SK-N-SH (cell line): ENCODE results near the gene RRM2. TPM values are rescaled to one million over a fixed set of nuclear protein-coding genes. Genes with fewer than 3 reads are reported as not detected.

Experiments used
- CTCF ChIA-PET: fragments of 300-600, 350-600 bp; formaldehyde crosslinking; extraction: SDS; loops from one replicate; lab custom pipeline; 2021; lab: Yijun Ruan, JAX
- POLR2A ChIA-PET: fragments of 350-600 bp; sonication (Branson Sonifier 250); formaldehyde crosslinking; extraction: SDS; loops from one replicate; lab custom pipeline; 2020; ENCODE audit warnings: antibody characterized with exemption, inconsistent platforms; lab: Yijun Ruan, JAX
- DNase-seq: peaks from one replicate; pipeline ENCODE4 v3.0.0; 2012
- H2AFZ ChIP-seq: fragments of 200-600 bp; sonication (generic); 2 replicates; pipeline ENCODE4 v1.8.1; 2016; ENCODE audit warnings: antibody characterized with exemption, mild to moderate bottlenecking, low read depth
- H3F3A ChIP-seq: fragments of 200-600 bp; sonication (generic); replicated peaks from 2 replicates; pipeline ENCODE3; 2016; ENCODE audit warnings: antibody characterized with exemption, mild to moderate bottlenecking; ENCODE audit not compliant: insufficient read depth
- H3K27ac ChIP-seq, 2 experiments: fragments of 200-500 bp in 1 of 2; fragments of 200-600 bp in 1 of 2; sonication (Bioruptor generic) in 1 of 2; sonication (generic), shearing (Covaris generic) in 1 of 2; 2 replicates each; pipeline versions ENCODE4 v1.5.1 to v1.6.1; 2014 to 2016; ENCODE audit warnings: low read depth in 2 of 2, inconsistent platforms in 1 of 2, low read length in 1 of 2, mild to moderate bottlenecking in 1 of 2, mixed read lengths in 1 of 2
- H3K27me3 ChIP-seq: fragments of 200-600 bp; sonication (generic), shearing (Covaris generic); 2 replicates; pipeline ENCODE4 v1.6.1; 2016; ENCODE audit warnings: mixed run types; ENCODE audit not compliant: insufficient read depth
- H3K36me3 ChIP-seq, 2 experiments: fragments of 200-500 bp in 1 of 2; fragments of 200-600 bp in 1 of 2; sonication (Bioruptor generic) in 1 of 2; sonication (generic) in 1 of 2; replicated peaks in 1 of 2; 2 replicates each; pipeline versions ENCODE3 to v1.5.1; 2014 to 2016; ENCODE audit warnings: low read length in 1 of 2, mild to moderate bottlenecking in 1 of 2; ENCODE audit not compliant: insufficient read depth in 2 of 2, control insufficient read depth in 1 of 2
- H3K4me1 ChIP-seq, 2 experiments: fragments of 200-500 bp in 1 of 2; fragments of 200-600 bp in 1 of 2; sonication (Bioruptor generic) in 1 of 2; sonication (generic), shearing (Covaris generic) in 1 of 2; 2 replicates each; pipeline versions ENCODE4 v1.5.1 to v1.6.1; 2014 to 2016; ENCODE audit warnings: low read depth in 1 of 2, low read length in 1 of 2, mixed run types in 1 of 2; ENCODE audit not compliant: insufficient read depth in 2 of 2, control insufficient read depth in 1 of 2
- H3K4me2 ChIP-seq: fragments of 200-600 bp; sonication (generic), shearing (Covaris generic); 2 replicates; pipeline ENCODE4 v1.6.1; 2017; ENCODE audit warnings: mixed run types
- H3K4me3 ChIP-seq, 2 experiments: fragments of 200-500 bp in 1 of 2; fragments of 200-600 bp in 1 of 2; sonication (Bioruptor generic) in 1 of 2; sonication (generic), shearing (Covaris generic) in 1 of 2; 2 replicates each; pipeline versions ENCODE4 v1.5.1 to v1.8.1; 2014 to 2016; ENCODE audit warnings: low read depth in 2 of 2, inconsistent platforms in 1 of 2, low read length in 1 of 2, mild to moderate bottlenecking in 1 of 2, mixed read lengths in 1 of 2, moderate library complexity in 1 of 2
- H3K79me2 ChIP-seq: fragments of 200-600 bp; sonication (generic); 2 replicates; pipeline ENCODE4 v1.8.1; 2017; ENCODE audit warnings: mild to moderate bottlenecking; ENCODE audit not compliant: insufficient read depth
- H3K9ac ChIP-seq: fragments of 200-600 bp; sonication (generic); 2 replicates; pipeline ENCODE4 v1.6.1; 2017; ENCODE audit warnings: mixed run types
- H3K9me2 ChIP-seq: fragments of 200-600 bp; sonication (generic); 2 replicates; pipeline ENCODE4 v1.6.1; 2017; ENCODE audit warnings: mixed run types
- H3K9me3 ChIP-seq: fragments of 200-600 bp; sonication (generic); 2 replicates; pipeline ENCODE4 v1.6.1; 2017; ENCODE audit warnings: mixed run types, mild to moderate bottlenecking, moderate library complexity
- H4K20me1 ChIP-seq: fragments of 200-600 bp; sonication (generic); 2 replicates; pipeline ENCODE4 v1.6.1; 2017; ENCODE audit warnings: mild to moderate bottlenecking, mixed run types; ENCODE audit not compliant: insufficient read depth
- CHD2 ChIP-seq: fragments of 150-350 bp; IDR thresholded peaks from 2 replicates; pipeline ENCODE4 v1.6.1; 2018; ENCODE audit warnings: low read length; ENCODE audit not compliant: partially characterized antibody
- ELF1 ChIP-seq: IDR thresholded peaks from 2 replicates; pipeline ENCODE4 v1.4.0; 2012
- FOSL2 ChIP-seq: IDR thresholded peaks from 2 replicates; pipeline ENCODE4 v1.4.0; 2012; ENCODE audit warnings: low read depth, mild to moderate bottlenecking, moderate library complexity, borderline replicate concordance
- FOXM1 ChIP-seq: IDR thresholded peaks from 2 replicates; pipeline ENCODE4 v1.4.0; 2012; ENCODE audit warnings: low read depth, mild to moderate bottlenecking
- GABPA ChIP-seq: IDR thresholded peaks from 2 replicates; pipeline ENCODE4 v1.4.0; 2012; ENCODE audit warnings: low read depth, mild to moderate bottlenecking
- GATA2 ChIP-seq: sonication (generic); formaldehyde crosslinking; IDR thresholded peaks from 2 replicates; pipeline ENCODE4 v1.5.0; 2020; ENCODE audit warnings: mild to moderate bottlenecking, missing genetic modification reagents
- MAX ChIP-seq: IDR thresholded peaks from 2 replicates; pipeline ENCODE4 v1.4.0; 2012; ENCODE audit warnings: low read depth
- MEF2A ChIP-seq: IDR thresholded peaks from 2 replicates; pipeline ENCODE4 v1.4.0; 2012; ENCODE audit warnings: low read depth, borderline replicate concordance
- NFIC ChIP-seq: IDR thresholded peaks from 2 replicates; pipeline ENCODE4 v1.4.0; 2012; ENCODE audit warnings: borderline replicate concordance
- NRF1 ChIP-seq: IDR thresholded peaks from 2 replicates; pipeline ENCODE4 v1.6.1; 2012; ENCODE audit warnings: low read depth, mild to moderate bottlenecking, low read length
- PBX3 ChIP-seq: IDR thresholded peaks from 2 replicates; pipeline ENCODE4; 2012
- RAD21 ChIP-seq: IDR thresholded peaks from 2 replicates; pipeline ENCODE4 v1.6.1; 2012; ENCODE audit warnings: mild to moderate bottlenecking, low read length
- RCOR1 ChIP-seq: fragments of 150-350 bp; IDR thresholded peaks from 2 replicates; pipeline ENCODE4 v1.6.1; 2017; ENCODE audit warnings: antibody characterized with exemption, low read length
- RFX5 ChIP-seq: IDR thresholded peaks from 2 replicates; pipeline ENCODE4 v1.6.1; 2012; ENCODE audit warnings: mild to moderate bottlenecking, improper control_type of control experiment, low read length
- SIN3A ChIP-seq: IDR thresholded peaks from 2 replicates; pipeline ENCODE4 v1.6.1; 2012; ENCODE audit warnings: low read depth, mild to moderate bottlenecking, low read length, moderate library complexity, borderline replicate concordance
- SMC3 ChIP-seq: IDR thresholded peaks from 2 replicates; pipeline ENCODE4 v1.6.1; 2012; ENCODE audit warnings: low read depth, low read length, improper control_type of control experiment
- TAF1 ChIP-seq: IDR thresholded peaks from 2 replicates; pipeline ENCODE4 v1.6.1; 2012; ENCODE audit warnings: low read depth, mild to moderate bottlenecking, low read length, moderate library complexity, borderline replicate concordance
- TEAD4 ChIP-seq: IDR thresholded peaks from 2 replicates; pipeline ENCODE4 v1.4.0; 2012; ENCODE audit warnings: mild to moderate bottlenecking, borderline replicate concordance; ENCODE audit not compliant: insufficient read depth
- WGBS: methylation state at CpG from one replicate; pipeline ENCODE4 v1.1.6; 2017; ENCODE audit warnings: low lambda C conversion rate; 5-methylcytosine and 5-hydroxymethylcytosine counted together
- polyA plus RNA-seq, 3 experiments: library from polyadenylated mRNA; depleted of rRNA; stranded (reverse); fragments of >200 nt; gene quantifications; 2 replicates each; pipeline ENCODE4 v1.2.3, GENCODE V29; 2012
- TF ChIP-seq, protein P1 (sequence below): fragments of 150-350 bp; IDR thresholded peaks from 2 replicates; pipeline ENCODE4 v1.6.1; 2017; ENCODE audit warnings: antibody characterized with exemption, low read length, low read depth, borderline replicate concordance
- TF ChIP-seq, protein P2 (sequence below): IDR thresholded peaks from 2 replicates; pipeline ENCODE4 v1.6.1; 2012; ENCODE audit warnings: mild to moderate bottlenecking, low read depth, low read length, moderate library complexity
- TF ChIP-seq, protein P3 (sequence below): fragments of 200-600 bp; sonication (generic); IDR thresholded peaks from 2 replicates; pipeline ENCODE4 v1.6.1; 2017; ENCODE audit warnings: antibody characterized with exemption, mild to moderate bottlenecking, moderate library complexity

RRM2 gene
- polyA plus RNA-seq, 1 of the 3 experiments (the other 2 are of a cell fraction): 38.9 TPM

GRCh38 chr2:10120158-10120876 lies 2.2 kb upstream of the RRM2 start (continued):
- peak; percentile 94 for TF ChIP-seq MAX
- TF ChIP-seq RFX5: no peak; the same call in 1 of the 2 replicates
- TF ChIP-seq TEAD4: peak; percentile 65; the same call in 1 of the 2 replicates
- TF ChIP-seq FOXM1: peak; percentile 82
- TF ChIP-seq NFIC: peak; percentile 31; the same call in 1 of the 2 replicates
- TF ChIP-seq, protein P1, sequence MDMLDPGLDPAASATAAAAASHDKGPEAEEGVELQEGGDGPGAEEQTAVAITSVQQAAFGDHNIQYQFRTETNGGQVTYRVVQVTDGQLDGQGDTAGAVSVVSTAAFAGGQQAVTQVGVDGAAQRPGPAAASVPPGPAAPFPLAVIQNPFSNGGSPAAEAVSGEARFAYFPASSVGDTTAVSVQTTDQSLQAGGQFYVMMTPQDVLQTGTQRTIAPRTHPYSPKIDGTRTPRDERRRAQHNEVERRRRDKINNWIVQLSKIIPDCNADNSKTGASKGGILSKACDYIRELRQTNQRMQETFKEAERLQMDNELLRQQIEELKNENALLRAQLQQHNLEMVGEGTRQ: no peak
- no peak for TF ChIP-seq MEF2A
- no peak; the same call in 1 of the 2 replicates for TF ChIP-seq SIN3A
- peak; percentile 69 for TF ChIP-seq PBX3
- TF ChIP-seq CHD2: peak; percentile 32

GRCh38 chr2:10120877-10121574 lies 1.5 kb upstream of the RRM2 start:
- H3K9ac ChIP-seq: peak overlapping the region; percentile 80
- H3F3A ChIP-seq: peaks cover 32% of the 10 kb centered on the region
- H3K9me2 ChIP-seq: no peaks in the 10 kb centered on the region
- H3K27me3 ChIP-seq: no peaks in the 10 kb centered on the region
- POLR2A ChIA-PET: interaction anchor here (0.8 to 1.2 kb wide), 2 partner anchors 60 to 72 kb away, joined by 3 read pairs; no protein-coding TSS in a partner anchor
- WGBS: 6% methylated on average over 13 of the region's 13 CpGs
- no peak for DNase-seq
- H3K36me3 ChIP-seq: peaks cover 0 to 3% of the 10 kb centered on the region in 2 experiments
- CTCF ChIA-PET: interaction anchor here (0.6 to 13.2 kb wide), 10 partner anchors 10 to 697 kb away, joined by 3 to 144 read pairs (median 3); no protein-coding TSS in a partner anchor
- peaks cover 12 to 25% of the 10 kb centered on the region in 2 experiments; a peak in 3 of 4 replicates for H3K4me1 ChIP-seq
- peak overlapping the region; percentile 84 to 87 for H3K27ac ChIP-seq
- peak overlapping the region; percentile 98 for H3K4me2 ChIP-seq
- peaks cover 15% of the 10 kb centered on the region; the same call in 1 of the 2 replicates for H4K20me1 ChIP-seq
- H3K4me3 ChIP-seq: peak overlapping the region; percentile 63 to 69
- no peaks in the 10 kb centered on the region for H3K9me3 ChIP-seq
- H2AFZ ChIP-seq: peak overlapping the region; percentile 86
- H3K79me2 ChIP-seq: peaks cover 61% of the 10 kb centered on the region
- TF ChIP-seq PBX3: no peak
- no peak for TF ChIP-seq FOSL2
- TF ChIP-seq, protein P2, sequence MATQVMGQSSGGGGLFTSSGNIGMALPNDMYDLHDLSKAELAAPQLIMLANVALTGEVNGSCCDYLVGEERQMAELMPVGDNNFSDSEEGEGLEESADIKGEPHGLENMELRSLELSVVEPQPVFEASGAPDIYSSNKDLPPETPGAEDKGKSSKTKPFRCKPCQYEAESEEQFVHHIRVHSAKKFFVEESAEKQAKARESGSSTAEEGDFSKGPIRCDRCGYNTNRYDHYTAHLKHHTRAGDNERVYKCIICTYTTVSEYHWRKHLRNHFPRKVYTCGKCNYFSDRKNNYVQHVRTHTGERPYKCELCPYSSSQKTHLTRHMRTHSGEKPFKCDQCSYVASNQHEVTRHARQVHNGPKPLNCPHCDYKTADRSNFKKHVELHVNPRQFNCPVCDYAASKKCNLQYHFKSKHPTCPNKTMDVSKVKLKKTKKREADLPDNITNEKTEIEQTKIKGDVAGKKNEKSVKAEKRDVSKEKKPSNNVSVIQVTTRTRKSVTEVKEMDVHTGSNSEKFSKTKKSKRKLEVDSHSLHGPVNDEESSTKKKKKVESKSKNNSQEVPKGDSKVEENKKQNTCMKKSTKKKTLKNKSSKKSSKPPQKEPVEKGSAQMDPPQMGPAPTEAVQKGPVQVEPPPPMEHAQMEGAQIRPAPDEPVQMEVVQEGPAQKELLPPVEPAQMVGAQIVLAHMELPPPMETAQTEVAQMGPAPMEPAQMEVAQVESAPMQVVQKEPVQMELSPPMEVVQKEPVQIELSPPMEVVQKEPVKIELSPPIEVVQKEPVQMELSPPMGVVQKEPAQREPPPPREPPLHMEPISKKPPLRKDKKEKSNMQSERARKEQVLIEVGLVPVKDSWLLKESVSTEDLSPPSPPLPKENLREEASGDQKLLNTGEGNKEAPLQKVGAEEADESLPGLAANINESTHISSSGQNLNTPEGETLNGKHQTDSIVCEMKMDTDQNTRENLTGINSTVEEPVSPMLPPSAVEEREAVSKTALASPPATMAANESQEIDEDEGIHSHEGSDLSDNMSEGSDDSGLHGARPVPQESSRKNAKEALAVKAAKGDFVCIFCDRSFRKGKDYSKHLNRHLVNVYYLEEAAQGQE: no peak
- TF ChIP-seq TAF1: no peak
- TF ChIP-seq GABPA: no peak
- TF ChIP-seq NRF1: no peak
- TF ChIP-seq, protein P3, sequence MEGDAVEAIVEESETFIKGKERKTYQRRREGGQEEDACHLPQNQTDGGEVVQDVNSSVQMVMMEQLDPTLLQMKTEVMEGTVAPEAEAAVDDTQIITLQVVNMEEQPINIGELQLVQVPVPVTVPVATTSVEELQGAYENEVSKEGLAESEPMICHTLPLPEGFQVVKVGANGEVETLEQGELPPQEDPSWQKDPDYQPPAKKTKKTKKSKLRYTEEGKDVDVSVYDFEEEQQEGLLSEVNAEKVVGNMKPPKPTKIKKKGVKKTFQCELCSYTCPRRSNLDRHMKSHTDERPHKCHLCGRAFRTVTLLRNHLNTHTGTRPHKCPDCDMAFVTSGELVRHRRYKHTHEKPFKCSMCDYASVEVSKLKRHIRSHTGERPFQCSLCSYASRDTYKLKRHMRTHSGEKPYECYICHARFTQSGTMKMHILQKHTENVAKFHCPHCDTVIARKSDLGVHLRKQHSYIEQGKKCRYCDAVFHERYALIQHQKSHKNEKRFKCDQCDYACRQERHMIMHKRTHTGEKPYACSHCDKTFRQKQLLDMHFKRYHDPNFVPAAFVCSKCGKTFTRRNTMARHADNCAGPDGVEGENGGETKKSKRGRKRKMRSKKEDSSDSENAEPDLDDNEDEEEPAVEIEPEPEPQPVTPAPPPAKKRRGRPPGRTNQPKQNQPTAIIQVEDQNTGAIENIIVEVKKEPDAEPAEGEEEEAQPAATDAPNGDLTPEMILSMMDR: no peak
- TF ChIP-seq RCOR1: no peak
- TF ChIP-seq SMC3: no peak
- TF ChIP-seq RAD21: no peak
- TF ChIP-seq GATA2 (CRISPR knock-in tag): no peak
- TF ChIP-seq SIN3A: 0 out of 2 replicates have a peak, but pooled peaks have one; percentile 29
- no peak for TF ChIP-seq ELF1
